ACC112 (cell line): ENCODE measurements around the gene SMOC1.

Experiments used
- H2AFZ ChIP-seq: fragments of 200-600 bp; sonication (generic); one replicate; pipeline ENCODE4 v1.6.0; 2017; ENCODE audit warnings: antibody characterized with exemption, low read length; ENCODE audit not compliant: unreplicated experiment
- H3K27ac ChIP-seq: fragments of 200-600 bp; sonication (generic); 2 replicates; pipeline ENCODE4 v1.5.1; 2014; ENCODE audit warnings: low read depth, mild to moderate bottlenecking, antibody characterized with exemption, low read length, moderate library complexity
- H3K27me3 ChIP-seq: fragments of 200-600 bp; sonication (generic); 2 replicates; pipeline ENCODE4 v1.6.1; 2014; ENCODE audit warnings: mild to moderate bottlenecking, antibody characterized with exemption, low read length, moderate library complexity, mixed read lengths; ENCODE audit not compliant: insufficient read depth
- H3K36me3 ChIP-seq: fragments of 200-600 bp; sonication (generic); 2 replicates; pipeline ENCODE4 v1.6.1; 2016; ENCODE audit warnings: mild to moderate bottlenecking, antibody characterized with exemption, low read length, moderate library complexity, mixed read lengths; ENCODE audit not compliant: insufficient read depth
- H3K4me1 ChIP-seq: fragments of 200-600 bp; sonication (generic); one replicate; pipeline ENCODE4 v1.6.1; 2016; ENCODE audit warnings: low read length, mixed read lengths; ENCODE audit not compliant: insufficient read depth, unreplicated experiment, control insufficient read depth
- H3K4me3 ChIP-seq: fragments of 200-600 bp; sonication (generic); 2 replicates; pipeline ENCODE4 v1.5.1; 2014; ENCODE audit warnings: mild to moderate bottlenecking, low read depth, low read length
- H3K79me2 ChIP-seq: fragments of 200-600 bp; sonication (generic); one replicate; pipeline ENCODE4 v1.6.0; 2016; ENCODE audit warnings: low read length; ENCODE audit not compliant: control insufficient read depth, unreplicated experiment, insufficient read depth

Gene SMOC1

DNA sequence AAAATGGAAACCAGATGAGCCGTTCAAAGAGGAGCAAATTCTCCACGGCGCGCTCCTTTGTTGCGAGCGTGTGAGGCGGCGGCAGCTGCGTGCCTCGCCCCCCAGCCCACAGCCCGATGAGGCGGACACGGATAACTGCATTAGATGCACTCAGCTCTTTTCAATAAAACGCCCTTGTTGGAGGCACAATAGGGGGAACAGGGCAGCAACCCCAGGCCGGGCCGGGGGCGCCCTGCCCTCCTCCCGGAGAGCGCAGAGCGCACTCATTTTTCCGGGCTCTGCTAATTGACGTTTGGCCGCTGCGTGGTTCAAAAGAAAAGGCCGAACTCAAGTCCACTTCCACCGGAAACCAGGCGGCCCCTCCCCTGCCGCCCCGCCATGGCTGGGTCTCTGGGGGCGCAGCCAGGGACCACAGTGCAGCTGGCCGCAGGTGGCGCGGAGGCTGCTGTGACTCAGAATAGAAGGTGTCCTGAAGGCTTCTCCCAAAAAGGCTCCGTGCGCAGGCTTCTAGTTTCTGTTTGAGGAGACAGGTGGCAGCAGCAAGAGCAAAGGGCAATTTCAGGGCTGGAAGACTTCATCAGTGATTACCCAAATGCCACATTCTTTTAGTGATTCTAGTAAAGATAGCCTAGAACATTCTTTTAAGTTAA, 29.0 kb upstream of the SMOC1 start:
- Histone ChIP-seq H2AFZ (peak overlapping the region; percentile 68), H3K4me3 (peak overlapping the region; percentile 57)

DNA sequence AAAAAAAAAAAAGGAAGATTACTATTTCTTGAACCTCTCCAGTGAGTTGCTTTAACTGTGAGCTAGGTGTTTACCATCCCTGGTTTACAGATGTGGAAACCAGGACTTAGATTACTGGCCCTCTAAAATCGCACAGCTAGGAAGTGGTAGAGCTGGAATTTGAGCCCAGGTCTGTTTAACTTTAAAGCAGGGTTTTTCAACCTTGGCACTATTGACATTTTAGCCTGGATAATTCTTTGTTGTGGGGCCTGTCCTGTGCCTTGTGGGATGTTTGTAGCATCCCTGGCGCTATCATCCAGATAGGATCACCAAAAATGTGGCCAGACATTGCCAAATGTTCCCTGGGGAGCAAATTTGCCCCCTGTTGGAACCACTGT, 28.5 kb upstream of the SMOC1 start:
- Histone ChIP-seq H3K27ac (no peak overlapping the region), H2AFZ (no peak overlapping the region), H3K36me3 (no peaks in the 10 kb centered on the region)

More for the DNA sequence above, 29.0 kb upstream of the SMOC1 start:
- peaks cover 92% of the 10 kb centered on the region for H3K27me3 ChIP-seq
- H3K79me2 ChIP-seq, result no peaks in the 10 kb centered on the region
- no peaks in the 10 kb centered on the region for H3K4me1 ChIP-seq
- H3K36me3 ChIP-seq, result no peaks in the 10 kb centered on the region
- no peak overlapping the region for H3K27ac ChIP-seq

DNA sequence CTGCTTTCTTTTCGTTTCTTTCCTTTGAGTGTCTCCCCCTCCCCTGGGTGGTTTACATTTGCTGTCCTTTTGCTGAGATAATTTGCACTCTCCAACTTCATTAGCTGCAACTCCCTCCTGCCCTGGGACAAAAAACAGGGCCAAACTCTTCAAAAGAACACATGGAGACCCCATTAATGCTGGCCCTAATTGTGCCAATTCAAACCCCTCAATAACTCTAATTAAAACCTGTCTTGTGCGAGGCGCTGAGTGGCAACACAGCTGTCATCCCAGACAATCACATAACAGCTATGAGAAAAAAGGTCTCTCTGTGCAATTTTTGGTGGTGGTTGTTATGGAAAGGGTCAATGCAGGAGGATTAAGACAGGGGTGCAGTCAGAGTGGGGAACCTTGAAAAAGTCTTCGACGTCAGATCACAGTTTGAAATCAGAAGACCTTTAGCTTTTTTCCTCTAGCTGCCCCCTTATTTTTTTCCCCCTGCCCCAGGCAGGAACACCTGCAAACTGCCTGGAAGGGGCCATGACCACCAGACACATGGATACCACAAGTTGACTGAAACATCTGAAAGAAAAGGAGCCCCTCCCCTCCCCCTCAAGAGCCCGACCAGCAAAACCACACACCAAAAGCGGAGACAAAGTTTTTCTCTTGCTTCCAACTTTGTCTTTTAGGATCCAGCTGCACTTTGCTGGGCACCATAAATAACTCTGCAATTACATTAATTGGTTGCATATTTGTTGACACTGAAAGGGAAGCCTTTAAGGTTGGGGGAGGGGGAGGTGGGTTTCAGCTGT, 26.5 kb upstream of the SMOC1 start:
- H3K36me3 ChIP-seq, result no peaks in the 10 kb centered on the region
- no peak overlapping the region for H3K27ac ChIP-seq
- no peak overlapping the region for H3K4me3 ChIP-seq
- no peaks in the 10 kb centered on the region for H3K79me2 ChIP-seq
- no peaks in the 10 kb centered on the region for H3K4me1 ChIP-seq
- no peak overlapping the region for H2AFZ ChIP-seq
- peaks cover 92% of the 10 kb centered on the region for H3K27me3 ChIP-seq

More for the DNA sequence above, 28.5 kb upstream of the SMOC1 start:
- Histone ChIP-seq H3K27me3 (peaks cover 92% of the 10 kb centered on the region), H3K4me1 (no peaks in the 10 kb centered on the region), H3K4me3 (no peak overlapping the region), H3K79me2 (no peaks in the 10 kb centered on the region)

DNA sequence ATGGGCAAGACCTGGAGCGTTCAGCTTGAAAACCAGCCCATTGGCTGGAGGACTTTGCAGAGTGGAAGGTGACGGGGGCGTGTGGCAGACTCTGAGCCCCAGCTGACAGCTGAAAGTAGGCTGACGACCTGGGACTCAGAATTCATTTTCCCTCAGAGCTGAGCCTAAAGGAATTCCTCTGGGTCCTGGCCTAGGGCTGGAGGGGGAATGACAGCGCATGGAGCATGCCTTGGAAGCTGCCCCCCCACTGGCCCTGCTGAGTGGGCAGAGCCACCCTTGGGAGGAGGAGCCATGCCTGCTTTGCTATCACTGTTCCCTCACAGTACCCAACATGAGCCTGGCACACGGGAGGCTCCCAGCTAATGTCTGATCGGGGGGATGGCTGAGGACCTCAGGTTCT, 25.4 kb upstream of the SMOC1 start:
- Histone ChIP-seq H3K79me2 (no peaks in the 10 kb centered on the region), H3K4me3 (no peak overlapping the region), H3K36me3 (no peaks in the 10 kb centered on the region), H2AFZ (no peak overlapping the region), H3K27ac (no peak overlapping the region), H3K4me1 (no peaks in the 10 kb centered on the region), H3K27me3 (peaks cover 87% of the 10 kb centered on the region)

DNA sequence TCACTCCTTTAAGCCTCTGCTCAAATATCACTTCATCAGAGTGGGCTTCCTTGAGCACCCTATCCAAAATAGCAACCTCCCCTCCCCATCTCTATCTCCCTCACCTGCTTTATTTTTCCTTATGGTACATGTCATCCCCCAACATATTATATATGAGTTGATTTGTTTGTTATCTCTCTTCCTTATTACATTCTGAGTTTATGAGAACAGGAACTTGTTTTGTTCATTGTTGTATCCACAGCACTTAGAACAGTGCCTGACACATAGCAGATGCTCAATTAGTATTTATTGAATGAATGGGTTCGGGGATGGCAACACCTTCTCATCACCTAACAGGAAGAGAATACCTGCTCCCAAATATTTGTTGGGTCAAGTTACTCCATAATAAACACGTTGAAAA, 24.6 kb upstream of the SMOC1 start:
- no peaks in the 10 kb centered on the region for H3K4me1 ChIP-seq
- H3K4me3 ChIP-seq, result no peak overlapping the region
- H2AFZ ChIP-seq, result no peak overlapping the region

DNA sequence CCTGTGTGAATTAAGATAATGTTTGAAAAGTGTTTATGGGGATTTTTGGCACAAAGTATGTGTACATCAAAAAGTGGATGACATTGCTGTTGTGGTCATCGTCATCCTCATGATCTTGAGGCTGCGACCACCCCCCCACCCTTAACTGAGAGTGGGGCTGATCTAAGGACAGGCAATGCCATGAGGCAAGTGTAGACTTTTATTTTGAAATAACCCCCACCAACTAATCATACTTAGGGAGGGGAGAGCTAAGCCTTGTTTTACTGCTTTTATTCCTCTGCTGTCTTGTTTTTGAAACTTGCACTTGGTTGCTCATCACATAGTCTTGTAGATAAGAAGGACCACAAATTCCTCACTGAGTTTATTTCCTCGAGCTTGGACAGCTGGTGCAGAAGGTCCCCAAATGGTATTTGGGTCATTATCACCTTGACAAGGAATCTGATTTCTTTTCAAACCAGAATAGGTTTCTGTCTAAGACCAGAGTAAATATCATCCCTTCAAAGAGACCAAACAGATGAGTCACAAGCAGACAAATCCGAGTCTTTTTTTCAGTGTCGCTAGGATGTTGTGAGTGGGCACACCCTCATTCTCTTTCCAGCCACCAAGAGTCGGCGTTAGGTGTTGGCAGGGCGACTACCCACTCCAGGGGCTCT, 23.9 kb upstream of the SMOC1 start:
- Histone ChIP-seq H3K27me3 (peaks cover 87% of the 10 kb centered on the region), H2AFZ (no peak overlapping the region), H3K4me1 (no peaks in the 10 kb centered on the region), H3K4me3 (no peak overlapping the region), H3K36me3 (no peaks in the 10 kb centered on the region), H3K79me2 (no peaks in the 10 kb centered on the region), H3K27ac (no peak overlapping the region)

More for the DNA sequence above, 24.6 kb upstream of the SMOC1 start:
- Histone ChIP-seq H3K27ac (no peak overlapping the region), H3K79me2 (no peaks in the 10 kb centered on the region), H3K27me3 (peaks cover 87% of the 10 kb centered on the region), H3K36me3 (no peaks in the 10 kb centered on the region)

DNA sequence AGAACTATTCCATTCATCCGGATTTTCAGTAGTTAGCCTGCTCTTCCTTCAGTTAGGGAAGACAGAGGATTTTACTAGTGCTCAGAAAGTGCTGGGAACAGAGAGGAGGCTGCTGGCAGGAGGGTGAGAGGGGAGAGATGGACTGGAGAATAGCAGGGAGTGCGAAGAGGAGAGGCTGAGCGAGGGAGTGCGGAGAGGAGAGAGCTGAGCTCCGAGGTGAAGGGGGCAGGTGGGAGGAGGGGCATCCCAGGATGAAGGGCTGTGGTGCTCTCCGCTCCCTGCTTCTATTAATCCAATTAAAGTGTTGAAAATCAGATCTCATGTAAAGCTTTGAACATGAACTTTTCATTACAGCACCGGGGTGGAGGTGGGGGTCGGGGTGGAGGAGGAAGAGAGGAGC, 20.4 kb upstream of the SMOC1 start:
- H3K27ac ChIP-seq, result no peak overlapping the region
- H2AFZ ChIP-seq, result no peak overlapping the region
- H3K36me3 ChIP-seq, result no peaks in the 10 kb centered on the region
- peaks cover 84% of the 10 kb centered on the region for H3K27me3 ChIP-seq
- no peak overlapping the region for H3K4me3 ChIP-seq
- no peaks in the 10 kb centered on the region for H3K79me2 ChIP-seq
- H3K4me1 ChIP-seq, result no peaks in the 10 kb centered on the region

DNA sequence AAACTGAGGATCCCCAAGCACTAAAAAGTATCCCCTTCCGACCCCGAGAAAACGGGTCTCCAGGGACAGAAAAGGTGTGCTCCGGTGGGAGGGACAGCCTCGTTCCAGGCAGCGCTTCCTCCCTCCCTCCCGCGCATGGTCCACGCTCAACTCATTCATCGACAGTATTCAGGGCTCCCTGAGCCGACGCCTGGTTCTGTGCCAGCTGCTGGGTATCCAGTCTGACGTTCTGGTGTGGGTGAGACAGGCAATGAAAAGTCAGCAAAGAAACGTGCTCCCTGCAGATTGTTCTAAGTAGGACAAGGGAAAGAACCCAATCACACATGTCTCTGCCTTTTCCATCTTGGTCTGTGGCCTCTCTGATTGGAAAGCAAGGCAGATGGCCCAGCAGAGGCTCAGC, 19.6 kb upstream of the SMOC1 start:
- Histone ChIP-seq H3K4me3 (no peak overlapping the region), H2AFZ (no peak overlapping the region), H3K27ac (no peak overlapping the region), H3K79me2 (no peaks in the 10 kb centered on the region), H3K36me3 (no peaks in the 10 kb centered on the region), H3K27me3 (peaks cover 82% of the 10 kb centered on the region), H3K4me1 (no peaks in the 10 kb centered on the region)

DNA sequence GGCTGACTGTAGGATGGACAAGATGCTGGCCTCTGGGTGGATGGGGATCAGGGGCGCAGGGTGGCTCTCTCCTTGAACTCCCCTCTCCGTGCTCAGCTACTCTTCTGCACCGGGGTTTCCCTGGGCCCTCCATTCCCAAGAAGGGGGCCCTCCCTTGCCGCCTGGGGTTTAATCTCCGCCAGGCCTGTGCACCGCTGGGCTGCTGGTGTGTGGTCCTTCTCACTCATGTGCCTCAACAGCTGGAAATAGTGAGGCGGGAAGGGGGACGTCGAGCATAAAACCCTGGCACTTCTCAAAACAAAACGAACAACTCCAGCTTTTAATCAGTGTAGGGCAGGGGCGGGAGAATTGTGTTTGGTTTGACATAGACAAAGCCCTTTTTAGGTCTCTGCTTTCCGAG, 19.0 kb upstream of the SMOC1 start:
- Histone ChIP-seq H3K27ac (no peak overlapping the region), H2AFZ (no peak overlapping the region), H3K36me3 (no peaks in the 10 kb centered on the region), H3K79me2 (no peaks in the 10 kb centered on the region), H3K4me3 (no peak overlapping the region), H3K27me3 (peaks cover 77% of the 10 kb centered on the region), H3K4me1 (no peaks in the 10 kb centered on the region)

DNA sequence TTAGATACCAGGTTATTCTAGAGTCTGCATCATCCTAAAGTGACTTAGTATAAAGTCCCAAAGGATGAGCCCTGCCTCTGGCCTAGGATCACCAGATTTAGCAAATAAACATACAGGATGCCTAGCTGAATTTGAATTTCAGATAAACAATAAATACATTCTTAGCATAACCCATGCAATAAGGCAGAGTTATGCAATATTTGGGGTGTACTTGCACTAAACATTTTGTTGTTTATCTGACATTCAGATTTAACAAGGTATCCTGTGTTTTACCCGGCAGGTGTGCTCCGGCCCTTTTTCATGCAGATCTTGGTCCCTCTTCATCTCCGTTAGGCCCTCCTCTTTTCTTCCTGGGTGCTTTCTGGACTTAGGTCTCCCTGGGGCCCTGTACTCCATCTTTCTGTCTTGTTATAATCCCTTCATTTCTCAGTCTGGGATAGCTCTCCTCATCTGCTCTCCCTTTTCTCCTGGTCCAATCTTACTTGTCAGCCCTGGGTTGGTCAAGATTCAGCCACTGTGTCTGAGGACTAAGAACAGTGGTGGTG, 18.1 kb upstream of the SMOC1 start:
- Histone ChIP-seq H2AFZ (no peak overlapping the region), H3K4me3 (no peak overlapping the region), H3K27me3 (peaks cover 68% of the 10 kb centered on the region), H3K36me3 (no peaks in the 10 kb centered on the region), H3K4me1 (no peaks in the 10 kb centered on the region), H3K79me2 (no peaks in the 10 kb centered on the region), H3K27ac (no peak overlapping the region)
